HG03439 (cell line): ENCODE results near the gene LGR6.

Experiments used
- ATAC-seq: cut with Tn5 transposase; IDR thresholded peaks from one replicate; pipeline ENCODE4 v1.9.1; 2021; ENCODE audit warnings: mild to moderate bottlenecking, moderate library complexity; ENCODE audit not compliant: unreplicated experiment

Gene LGR6

GRCh38 chr1:202215472-202216130 lies 22.0 kb downstream of the LGR6 start:
- no peak for ATAC-seq

- ATAC-seq, result no peak
Observed at GRCh38 chr1:202216691-202217090, 23.1 kb downstream of the LGR6 start.

DNA sequence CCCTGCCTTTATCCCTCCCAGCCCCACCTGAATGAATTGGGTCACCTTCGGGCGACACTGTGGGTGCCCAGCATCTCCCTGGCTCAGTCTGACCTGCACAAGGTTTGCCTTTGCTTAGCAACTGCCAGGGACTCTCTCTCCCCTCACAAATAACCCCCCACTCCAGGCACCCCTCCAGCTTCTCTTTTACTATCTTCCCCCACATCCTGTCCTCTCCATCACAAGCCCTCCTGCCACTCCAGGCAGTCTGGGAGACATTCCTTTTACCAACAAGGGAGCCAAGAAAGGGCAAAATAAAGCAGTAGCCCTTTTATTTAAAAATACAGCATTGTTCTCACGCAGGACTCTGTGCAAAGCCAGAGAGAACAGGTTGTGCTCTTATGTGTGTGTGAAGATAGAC lies 23.9 kb downstream of the LGR6 start:
- no peak for ATAC-seq

DNA sequence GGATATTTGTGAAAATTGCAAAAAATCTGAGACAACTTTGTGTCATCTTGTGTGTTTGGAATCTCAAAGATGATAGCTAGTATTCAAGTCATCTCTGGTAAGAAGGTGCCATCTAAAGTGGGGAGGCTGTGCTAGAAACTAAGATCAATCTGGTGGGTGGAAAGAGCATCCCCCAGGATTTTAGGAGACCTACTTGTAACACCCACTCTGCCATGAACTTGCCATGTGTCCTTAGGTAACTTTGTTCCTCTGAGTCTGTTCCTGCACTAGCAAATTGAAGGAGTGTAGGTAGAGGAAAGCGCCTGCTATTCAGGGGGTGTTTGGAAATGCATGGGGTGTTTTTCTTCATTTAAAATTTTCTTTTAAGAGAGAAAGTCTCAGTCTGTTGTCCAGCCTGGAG lies 24.4 kb downstream of the LGR6 start:
- no peak for ATAC-seq

DNA sequence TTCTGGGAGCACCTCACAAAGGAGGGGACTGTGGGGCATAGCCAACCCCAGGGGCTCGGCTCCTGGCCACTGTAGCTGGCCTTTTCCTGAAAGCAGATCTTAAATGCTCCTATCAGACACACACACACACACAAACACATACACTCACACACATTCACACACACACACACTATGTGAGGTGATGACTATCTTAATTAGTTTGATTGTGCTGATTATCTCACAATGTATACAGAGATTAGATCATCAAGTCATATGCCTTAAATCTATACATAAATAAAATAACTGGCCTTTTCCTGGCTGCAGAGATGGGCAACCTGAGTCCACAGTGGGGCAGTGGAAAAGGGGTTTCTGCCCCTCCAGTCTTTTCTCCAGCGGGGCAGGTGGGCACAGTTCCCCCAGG lies 27.1 kb downstream of the LGR6 start:
- ATAC-seq, result no peak

- no peak for ATAC-seq
Observed at GRCh38 chr1:202221911-202222909, 28.6 kb downstream of the LGR6 start.

DNA sequence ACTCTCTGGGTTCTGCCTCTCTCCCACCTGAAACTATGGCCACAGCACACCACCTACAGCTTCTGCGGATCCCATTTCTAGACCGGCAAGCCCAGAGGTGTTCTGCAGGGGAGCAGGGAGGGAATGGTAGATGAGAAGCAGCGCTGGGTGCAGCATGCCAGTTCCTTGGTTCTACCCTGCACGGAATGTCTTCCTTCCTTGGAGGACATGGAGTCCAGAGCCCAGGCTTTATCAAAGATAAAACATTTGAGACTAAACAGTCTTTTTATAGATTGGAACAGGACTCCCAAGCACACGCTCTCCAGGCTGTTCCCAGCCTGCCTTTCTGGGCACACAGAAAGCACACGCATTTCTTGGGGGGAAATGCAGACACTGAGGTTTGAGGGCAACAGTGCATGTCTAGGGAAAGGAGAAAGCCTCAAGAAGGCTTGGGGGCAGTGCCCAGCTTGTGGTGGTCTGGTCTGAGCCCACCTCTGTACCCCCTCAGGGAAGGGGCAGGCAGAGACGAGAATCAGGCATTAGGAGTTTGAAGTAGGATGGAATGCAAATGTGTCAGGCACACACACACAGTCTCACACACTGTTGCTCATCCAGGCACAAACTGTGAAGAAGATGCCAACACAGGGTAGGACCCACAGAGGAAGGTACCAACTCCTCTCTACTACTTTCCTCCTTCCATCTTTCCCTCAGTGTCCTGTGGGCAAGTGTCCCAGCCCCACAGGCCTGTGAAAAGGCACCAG lies 29.7 kb downstream of the LGR6 start:
- ATAC-seq, result no peak

DNA sequence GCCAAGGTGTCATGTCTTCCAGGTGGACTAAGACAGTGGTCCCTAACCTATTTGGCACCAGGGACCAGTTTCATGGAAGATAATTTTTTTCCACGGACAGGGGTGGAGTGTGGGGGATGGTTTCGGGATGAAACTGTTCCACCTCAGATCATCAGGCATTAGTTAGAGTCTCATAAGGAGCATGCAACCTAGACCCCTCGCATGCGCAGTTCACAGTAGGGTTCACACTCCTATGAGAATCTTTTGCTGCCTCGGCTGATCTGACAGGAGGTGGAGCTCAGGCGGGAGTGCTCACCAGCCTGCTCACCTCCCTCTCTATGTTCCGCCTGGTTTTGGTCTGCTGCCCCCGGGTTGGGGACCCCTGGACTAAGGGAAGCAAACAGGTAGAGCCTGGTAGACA lies 30.9 kb downstream of the LGR6 start:
- ATAC-seq, result no peak

DNA sequence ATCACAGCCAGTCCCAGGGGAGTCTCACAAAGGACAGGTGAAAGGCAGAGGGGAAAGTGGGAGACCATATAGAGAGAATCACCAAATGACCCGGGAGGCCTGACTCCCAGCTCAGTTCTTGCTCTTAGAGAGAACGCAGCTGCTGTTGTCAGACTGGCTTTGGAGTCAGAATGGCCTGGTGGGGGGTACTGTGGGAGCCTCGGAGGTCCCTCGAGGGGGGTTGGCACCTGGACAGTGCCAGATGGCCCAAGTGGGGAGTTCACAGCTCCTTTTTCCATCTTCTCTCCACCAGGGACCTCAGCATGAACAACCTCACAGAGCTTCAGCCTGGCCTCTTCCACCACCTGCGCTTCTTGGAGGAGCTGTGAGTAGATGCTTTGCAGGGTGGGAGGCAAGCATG lies 31.5 kb downstream of the LGR6 start:
- no peak for ATAC-seq

DNA sequence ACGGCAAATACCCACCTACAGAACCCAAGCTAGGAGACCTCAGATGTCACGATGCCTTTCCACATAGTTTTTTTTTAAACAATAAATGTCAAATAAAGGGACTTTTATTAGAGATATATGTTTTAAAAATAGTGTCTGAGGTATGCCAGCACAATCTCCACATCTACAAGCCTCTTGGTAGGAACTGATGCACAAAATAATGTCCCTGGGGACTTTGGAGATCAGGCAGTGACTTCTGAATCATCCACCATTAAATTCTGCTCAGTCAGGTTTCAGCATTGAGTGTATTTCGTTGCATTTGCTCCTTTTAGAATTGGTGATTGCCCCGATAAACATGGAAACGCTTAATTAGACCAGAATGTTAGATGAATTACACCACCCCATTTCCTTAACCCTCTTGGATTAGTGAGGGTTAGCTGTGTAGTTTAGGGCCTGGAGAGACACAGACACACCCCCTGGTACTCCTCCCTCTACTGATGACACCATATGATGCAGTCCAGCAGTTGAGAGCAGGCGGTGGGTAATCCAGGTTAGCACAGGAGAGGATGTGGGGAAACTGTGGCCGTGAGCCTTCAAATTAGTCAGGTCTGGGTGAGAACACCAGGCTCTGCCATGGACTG lies 33.6 kb downstream of the LGR6 start:
- no peak for ATAC-seq

GRCh38 chr1:202227997-202228401 lies 34.4 kb downstream of the LGR6 start:
- no peak for ATAC-seq

- ATAC-seq, result no peak
Observed at GRCh38 chr1:202228484-202229122, 35.0 kb downstream of the LGR6 start.

DNA sequence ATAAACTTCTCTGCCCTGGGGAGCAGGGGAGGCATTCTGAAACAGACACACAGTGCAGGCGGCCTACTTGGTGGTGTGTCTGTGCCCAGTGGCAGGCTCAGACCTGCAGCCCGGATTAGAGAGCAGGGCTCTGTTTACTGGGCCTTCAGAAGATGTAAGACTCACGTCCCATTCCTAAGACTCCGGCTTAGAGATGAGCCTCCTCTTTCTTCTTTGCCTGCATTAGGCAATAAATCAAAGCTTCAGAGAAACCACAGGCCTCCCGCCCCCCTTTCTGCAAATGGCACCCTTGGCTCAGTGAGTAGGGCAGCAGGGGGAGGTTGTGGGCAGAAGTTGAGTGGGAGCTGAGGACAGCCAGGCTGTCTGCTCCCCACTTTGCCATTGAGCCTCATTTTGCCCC lies 35.8 kb downstream of the LGR6 start:
- ATAC-seq, result no peak

DNA sequence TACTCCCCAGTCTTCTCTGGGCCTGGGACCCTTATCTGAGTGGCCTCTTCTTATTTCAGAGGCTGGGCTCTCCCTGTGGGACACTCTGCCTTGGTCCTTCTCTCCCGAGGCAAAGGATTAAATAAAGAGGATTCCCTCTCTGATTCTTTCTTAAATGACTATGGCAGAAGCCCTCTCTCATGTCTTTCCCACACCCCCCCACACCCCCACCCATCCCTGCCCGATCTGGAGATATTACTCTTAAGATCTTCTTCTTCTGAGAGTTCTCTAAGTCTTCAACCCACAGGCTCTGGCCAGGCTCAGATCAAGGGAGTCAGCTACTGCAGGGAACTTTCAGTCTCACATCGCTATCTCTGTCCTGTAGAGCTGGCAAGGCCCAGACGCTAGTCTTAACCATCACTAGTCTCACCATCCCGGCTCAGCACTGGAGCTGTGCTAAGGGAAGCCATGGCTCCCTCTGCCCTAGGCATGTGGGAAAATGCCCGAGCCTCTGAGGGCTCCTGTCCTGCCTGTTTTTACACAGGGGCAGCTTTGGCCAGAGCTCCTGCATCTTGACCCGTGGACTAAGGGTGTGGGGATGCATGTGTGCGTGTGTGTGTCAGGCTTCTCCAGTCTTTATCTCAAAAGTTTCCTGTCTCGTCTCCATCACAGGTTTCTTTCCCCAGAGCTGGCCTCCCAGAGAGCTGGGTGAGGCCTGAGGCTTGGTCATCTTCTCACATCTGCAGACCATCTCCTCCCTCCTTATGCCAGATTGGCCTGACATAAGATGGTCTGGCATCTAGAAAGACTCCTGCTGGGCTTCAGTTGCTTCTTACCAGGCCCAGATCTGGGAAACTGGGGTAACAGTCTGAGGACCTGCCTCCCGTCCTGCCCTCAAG lies 36.7 kb downstream of the LGR6 start:
- no peak for ATAC-seq

DNA sequence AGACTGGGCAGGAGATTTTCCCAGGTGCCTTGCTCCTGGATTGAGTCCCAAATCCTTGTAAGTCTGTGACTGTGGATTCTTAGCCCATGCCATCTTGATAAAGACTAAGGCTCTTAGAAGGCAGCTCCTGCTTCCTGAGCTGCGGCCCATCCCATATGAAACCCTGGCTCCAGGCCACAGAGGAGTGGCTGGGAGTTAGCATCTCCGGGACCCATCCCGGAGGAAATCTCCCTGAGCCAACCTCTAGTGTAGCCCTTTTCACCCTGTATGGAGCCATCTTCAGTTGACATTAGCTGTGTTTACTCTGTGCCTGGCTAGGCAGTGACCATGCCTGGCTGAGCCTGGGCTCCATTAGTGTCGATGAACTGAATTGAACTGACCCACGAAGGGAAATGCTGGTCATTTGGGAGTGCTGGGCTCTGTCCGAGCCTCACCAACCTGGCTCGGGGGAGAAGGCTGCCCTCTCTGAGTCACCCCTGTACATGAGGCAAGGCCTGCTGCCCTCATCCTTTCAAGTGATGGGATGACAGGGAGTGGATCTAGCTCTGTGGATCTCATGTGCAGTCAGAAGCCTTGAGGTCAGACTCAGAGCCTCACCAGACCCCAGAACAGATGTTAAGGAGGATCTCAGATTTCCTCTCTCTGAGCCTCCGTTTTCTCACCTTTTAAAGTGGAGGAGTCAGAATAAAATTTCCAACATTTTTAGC lies 37.5 kb downstream of the LGR6 start:
- no peak for ATAC-seq

DNA sequence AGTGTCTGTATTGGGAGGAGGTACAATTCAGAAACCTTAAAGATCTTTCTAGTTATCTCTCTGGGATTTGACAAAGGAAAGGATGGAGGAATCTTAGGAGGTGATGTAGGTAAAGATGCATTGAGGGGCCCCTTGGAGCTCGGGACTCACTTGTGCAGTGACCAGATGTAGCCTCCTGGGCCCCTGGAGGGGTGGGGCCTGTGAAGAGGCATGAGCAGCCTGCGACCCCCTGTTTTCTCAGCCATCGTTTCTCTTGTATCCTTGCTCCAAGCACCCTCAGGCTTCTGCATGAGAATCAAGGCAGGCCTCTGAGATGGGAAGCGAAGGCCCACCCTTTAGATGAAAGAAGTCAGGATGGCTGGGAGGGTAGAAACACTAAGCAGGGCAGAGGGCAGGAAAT lies 39.6 kb downstream of the LGR6 start:
- no peak for ATAC-seq

DNA sequence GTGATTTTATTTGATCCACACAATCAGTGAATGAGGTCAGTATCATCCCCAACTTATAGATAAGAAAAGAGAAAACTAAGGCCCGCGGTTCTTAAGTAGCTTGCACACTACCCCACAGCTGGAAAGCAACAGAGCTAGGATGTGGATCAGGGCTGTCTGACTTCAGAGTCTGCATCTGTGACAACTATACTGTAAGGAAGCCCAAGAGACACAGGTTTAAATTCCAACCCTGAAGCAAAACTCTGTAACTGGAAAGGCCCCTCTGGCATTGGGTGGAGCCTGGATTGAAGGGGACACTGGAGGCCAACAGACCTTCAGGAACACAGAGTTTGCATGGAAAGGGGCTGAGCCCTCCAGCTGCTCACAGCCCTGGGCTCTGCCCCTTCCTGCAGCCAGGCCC lies 40.2 kb downstream of the LGR6 start:
- no peak for ATAC-seq

DNA sequence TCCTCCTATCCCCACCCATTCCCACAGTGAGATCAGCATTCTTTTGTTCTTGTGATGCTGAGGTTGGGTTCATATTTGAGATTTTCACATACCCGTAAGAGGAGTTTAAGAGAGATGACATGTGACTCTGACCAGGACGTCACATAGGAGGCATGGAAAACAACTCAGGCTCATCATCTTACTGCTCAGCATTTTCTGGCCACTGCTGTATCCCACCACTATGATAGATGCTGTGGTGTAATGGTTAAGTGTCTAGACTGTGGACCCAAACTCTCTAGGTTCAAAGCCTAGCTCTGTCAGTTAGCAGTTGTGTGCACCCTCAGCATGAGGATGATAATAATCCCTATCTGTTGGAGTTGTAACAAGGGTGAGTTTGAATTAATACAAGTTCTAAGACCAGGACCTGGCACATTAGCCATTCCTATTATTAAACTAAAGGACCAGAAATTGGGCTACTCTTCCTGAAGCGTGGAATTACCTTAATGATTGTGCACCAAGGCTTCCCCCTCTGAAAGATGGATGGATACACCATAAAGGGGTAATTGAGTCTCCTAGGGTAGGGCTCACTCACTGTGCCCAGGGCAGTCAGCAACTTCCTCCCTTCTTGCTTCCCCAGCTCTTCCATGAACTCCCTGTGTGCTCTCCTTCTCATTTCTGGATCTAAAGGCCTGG lies 40.9 kb downstream of the LGR6 start:
- no peak for ATAC-seq
